ENCODE results near the gene EVC.
"Not testable (repeated sequence)": the region's sequence is repeated elsewhere in the genome, so short reads cannot be mapped to it uniquely, and the experiment has no call there.

Gene EVC

DNA sequence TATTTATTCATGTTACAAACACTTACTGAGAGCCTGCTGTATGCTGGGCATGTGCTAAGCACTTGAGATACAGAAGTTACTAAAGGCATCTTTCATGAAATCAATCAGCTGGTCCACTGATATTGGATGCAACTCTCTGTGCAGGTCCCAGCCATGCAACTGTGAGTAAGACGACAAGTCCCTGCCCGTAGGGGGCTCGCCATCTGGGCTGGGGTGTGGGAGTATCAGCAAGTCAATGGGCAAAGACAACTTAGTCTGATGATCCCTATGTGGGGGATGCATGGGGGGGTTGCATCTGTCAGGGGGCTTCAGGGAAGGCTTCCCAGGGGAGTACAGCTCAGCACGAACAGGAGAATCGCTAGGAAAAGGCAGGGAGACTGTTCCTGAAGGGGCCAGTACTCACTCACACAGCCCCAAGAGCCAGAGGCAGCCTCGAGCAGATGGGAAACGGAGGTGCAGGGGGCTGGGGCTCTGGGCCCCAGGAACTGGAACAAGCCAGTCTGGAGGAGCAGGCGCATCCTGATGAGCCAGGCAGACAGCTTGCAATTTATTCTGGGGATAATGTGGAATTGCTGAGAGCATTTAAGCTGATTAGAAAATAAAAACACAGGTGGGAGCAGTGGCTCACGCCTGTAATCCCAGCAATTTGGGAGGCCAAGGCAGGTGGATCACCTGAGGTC is 141.7 kb downstream of the EVC start:
- DNase-seq: no peak

DNA sequence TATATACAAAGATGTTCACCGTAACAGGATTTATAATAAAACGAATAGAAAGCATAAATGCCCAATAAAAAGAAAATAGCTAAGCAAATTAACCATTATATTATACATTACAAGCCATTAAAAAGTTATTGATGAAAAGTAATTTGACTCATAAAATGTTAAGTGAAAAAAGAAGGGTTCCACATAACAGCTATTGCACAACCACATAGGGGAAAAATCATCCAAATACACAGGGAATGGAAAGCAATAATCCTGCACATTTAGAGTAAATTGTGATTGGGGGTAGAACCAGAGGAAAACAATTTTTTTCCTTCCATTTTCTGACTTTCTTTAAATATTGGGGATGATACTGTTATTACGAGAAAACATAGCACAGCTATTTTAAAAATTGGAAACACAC is 143.9 kb downstream of the EVC start:
- DNase-seq: no peak

DNA sequence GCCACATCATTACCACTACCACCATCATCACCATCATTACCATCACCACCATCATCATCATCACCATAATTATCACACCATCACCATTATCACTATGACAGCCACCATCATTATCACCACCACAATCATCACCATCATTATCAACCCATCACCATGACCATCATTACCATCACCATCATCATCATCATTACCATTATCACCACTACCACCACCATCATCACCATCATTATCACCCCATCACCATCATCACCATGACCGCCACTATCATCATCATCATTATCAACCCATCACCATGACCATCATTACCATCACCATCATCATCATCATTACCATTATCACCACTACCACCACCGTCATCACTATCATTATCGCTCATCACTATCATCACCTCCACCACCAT is 145.4 kb downstream of the EVC start:
- not testable (repeated sequence) for DNase-seq

DNA sequence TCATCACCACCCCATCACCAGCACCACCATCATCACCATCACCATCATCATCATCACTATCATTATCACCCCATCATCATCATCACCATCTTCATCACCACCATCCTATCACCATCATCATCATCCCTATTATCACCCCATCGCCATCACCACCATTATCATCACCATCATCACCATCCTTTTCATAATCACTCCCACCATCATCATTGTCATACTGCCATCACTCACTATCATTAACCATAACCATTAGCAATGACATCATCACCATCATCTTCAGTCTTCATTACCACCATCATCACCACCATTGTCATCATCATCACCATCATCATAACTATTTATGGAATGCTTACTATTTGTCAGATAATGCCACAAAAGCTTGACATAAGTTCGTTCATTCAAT is 146.2 kb downstream of the EVC start:
- DNase-seq: no peak

DNA sequence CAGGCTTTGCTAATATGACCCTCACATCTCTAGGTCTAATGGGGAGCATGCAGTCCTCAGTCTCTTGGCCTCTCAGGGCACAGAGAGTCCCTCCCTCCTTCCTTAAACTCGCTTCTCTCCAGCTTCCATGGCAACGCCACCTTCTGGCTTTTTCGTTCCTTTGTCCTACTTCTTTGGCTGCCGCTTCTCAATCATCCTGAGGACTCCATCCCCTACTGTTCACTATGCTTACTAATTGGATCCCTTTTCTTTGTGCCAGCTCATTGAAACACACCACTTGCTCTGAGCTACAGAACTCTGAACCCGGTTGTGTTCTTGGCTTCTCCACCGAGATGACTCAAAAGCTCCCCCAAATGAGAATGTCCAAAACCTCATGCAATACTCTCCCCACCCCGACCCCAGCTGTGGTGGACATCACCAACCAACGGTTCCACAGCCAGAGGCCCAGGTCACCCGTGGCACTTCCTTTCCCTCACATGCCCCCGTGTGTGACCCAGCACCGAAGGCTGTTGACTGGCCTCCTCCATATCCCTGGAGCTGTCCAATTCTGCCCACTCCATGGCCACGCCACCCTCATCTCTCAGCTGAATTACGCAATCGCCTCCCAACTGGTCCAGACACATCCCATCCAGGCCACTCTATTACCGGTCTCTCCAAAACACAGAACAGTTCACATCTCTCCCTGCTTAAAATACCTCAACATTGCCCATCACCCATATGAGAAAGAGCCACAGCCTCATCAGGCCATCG is 147.2 kb downstream of the EVC start:
- DNase-seq: no peak

DNA sequence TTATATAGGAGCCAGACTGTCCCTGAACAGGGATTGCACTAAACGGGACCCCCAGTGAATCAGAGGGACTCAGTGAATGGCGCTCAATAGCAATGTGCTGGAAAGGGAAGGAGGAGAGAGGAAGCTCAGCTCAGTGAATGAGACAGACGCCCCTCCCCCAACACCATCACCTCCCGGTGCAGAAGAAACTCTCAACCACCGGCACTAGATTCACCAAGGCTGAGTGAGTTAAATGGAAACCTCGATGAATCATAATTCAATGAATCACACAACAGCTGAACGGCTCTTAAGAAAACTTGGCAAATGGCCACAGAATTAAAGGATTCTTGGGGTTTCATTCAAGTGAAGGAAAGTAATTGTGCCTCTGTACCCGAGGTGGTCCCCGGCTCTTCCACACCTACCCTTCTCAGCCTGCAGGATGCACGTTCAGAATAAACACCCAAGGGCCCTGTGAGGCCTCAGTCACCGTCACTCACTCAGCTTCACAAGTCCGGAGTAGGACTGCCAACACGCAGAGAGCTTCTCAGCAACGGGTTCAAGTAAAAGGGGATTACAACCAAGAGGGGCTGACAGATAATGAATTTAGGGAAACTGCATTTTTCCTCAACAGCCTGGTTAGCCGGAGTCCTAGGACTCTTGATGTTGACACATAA is 152.6 kb downstream of the EVC start:
- no peak for DNase-seq

Measured in central memory CD4-positive, alpha-beta T cell (primary cell).